Measurements from ENCODE around the gene RETREG2.

DNA sequence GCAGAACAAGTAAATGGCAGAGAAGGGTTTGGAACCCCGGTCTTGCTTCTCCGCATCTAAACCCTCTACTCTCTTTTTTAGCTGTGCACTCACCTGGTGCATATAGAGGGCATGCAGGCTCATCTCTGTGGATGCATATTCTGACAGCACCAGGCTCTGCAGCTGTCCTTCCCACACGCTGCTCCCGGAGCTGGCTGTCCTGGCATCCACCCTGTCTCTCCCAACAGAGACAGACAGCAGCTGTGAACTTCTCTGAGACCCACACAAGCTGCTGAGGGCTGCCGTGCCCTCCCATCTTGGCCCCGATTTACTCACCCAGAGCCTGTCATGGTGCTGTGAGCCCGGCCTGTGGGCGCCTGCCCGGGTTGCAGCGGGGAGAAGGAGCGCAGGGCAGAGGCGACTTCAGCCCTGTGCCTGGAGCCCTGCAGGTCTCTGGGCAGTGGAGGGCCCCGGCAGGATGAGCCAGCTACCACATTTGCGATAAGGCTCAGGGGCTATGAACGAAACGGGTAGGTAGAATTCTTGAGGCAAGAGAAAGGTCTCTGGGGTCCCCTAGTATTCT is 44.0 kb downstream of the RETREG2 start:
- TF ChIP-seq, protein P1, sequence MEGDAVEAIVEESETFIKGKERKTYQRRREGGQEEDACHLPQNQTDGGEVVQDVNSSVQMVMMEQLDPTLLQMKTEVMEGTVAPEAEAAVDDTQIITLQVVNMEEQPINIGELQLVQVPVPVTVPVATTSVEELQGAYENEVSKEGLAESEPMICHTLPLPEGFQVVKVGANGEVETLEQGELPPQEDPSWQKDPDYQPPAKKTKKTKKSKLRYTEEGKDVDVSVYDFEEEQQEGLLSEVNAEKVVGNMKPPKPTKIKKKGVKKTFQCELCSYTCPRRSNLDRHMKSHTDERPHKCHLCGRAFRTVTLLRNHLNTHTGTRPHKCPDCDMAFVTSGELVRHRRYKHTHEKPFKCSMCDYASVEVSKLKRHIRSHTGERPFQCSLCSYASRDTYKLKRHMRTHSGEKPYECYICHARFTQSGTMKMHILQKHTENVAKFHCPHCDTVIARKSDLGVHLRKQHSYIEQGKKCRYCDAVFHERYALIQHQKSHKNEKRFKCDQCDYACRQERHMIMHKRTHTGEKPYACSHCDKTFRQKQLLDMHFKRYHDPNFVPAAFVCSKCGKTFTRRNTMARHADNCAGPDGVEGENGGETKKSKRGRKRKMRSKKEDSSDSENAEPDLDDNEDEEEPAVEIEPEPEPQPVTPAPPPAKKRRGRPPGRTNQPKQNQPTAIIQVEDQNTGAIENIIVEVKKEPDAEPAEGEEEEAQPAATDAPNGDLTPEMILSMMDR (IDR thresholded peaks at IDR 0.05) = no peak
- no peak for TF ChIP-seq EP300 (IDR thresholded peaks at IDR 0.05)

Measured in A549 (cell line).